Smooth muscle cell (in vitro differentiated cells): ENCODE measurements around the gene CDH8. TPM values are rescaled to one million over a fixed set of nuclear protein-coding genes. Genes with fewer than 3 reads are reported as not detected.

ENCODE experiments used
- DNase-seq: peaks from one replicate; lab custom pipeline; 2025; ENCODE audit not compliant: unreplicated experiment; lab: John Stamatoyannopoulos, UW
- H2AFZ ChIP-seq: fragments of 200-600 bp; sonication (generic); 2 replicates; pipeline ENCODE4 v1.6.0; 2016; ENCODE audit warnings: antibody characterized with exemption, low read depth, mild to moderate bottlenecking
- H3F3A ChIP-seq: fragments of 200-600 bp; sonication (generic); 2 replicates; pipeline ENCODE4 v1.6.0; 2017; ENCODE audit warnings: antibody characterized with exemption, low read depth
- H3K27ac ChIP-seq: fragments of 200-600 bp; sonication (generic); 2 replicates; pipeline ENCODE4 v1.5.1; 2016; ENCODE audit warnings: low read depth, mild to moderate bottlenecking
- H3K27me3 ChIP-seq: fragments of 200-600 bp; sonication (generic); 2 replicates; pipeline ENCODE4 v1.6.1; 2016; ENCODE audit warnings: low read depth, mild to moderate bottlenecking
- H3K36me3 ChIP-seq: fragments of 200-600 bp; sonication (generic); 2 replicates; pipeline ENCODE4 v1.5.1; 2016; ENCODE audit warnings: low read depth
- H3K4me1 ChIP-seq: fragments of 200-600 bp; sonication (generic); 2 replicates; pipeline ENCODE4 v1.5.1; 2016; ENCODE audit warnings: low read depth
- H3K4me2 ChIP-seq: fragments of 200-600 bp; sonication (generic); 2 replicates; pipeline ENCODE4 v1.6.0; 2016; ENCODE audit warnings: mild to moderate bottlenecking
- H3K4me3 ChIP-seq: fragments of 200-600 bp; sonication (generic); 2 replicates; pipeline ENCODE4 v1.5.1; 2016; ENCODE audit warnings: mild to moderate bottlenecking
- H3K79me2 ChIP-seq: fragments of 200-600 bp; sonication (generic); 2 replicates; pipeline ENCODE4 v1.6.0; 2016; ENCODE audit warnings: low read depth, mild to moderate bottlenecking
- H3K9ac ChIP-seq: fragments of 200-600 bp; sonication (generic); 2 replicates; pipeline ENCODE4 v1.6.0; 2016; ENCODE audit warnings: low read depth
- H3K9me3 ChIP-seq: fragments of 200-600 bp; sonication (generic); replicated peaks from 2 replicates; pipeline ENCODE4 v1.5.1; 2016; ENCODE audit warnings: low read depth
- H4K20me1 ChIP-seq: fragments of 200-600 bp; sonication (generic); 2 replicates; pipeline ENCODE4 v1.6.0; 2016; ENCODE audit warnings: low read depth
- CTCF ChIP-seq: fragments of 200-600 bp; sonication (generic); IDR thresholded peaks from 2 replicates; pipeline ENCODE4 v1.5.1; 2017; ENCODE audit warnings: borderline replicate concordance, mild to moderate bottlenecking, antibody characterized with exemption; ENCODE audit not compliant: insufficient read depth, poor library complexity, severe bottlenecking
- WGBS: methylation state at CpG from one replicate; pipeline ENCODE4 v1.1.7; 2016; ENCODE audit warnings: low lambda C conversion rate; 5-methylcytosine and 5-hydroxymethylcytosine counted together
- polyA plus RNA-seq: library from polyadenylated mRNA; unstranded; fragments of >200 nt; fragmentation: Nextera tagmentation; extraction: Ambion mirVana; gene quantifications from 2 replicates; pipeline ENCODE4 v1.2.1, GENCODE V29; 2016
- total RNA-seq: library from RNA; depleted of rRNA; stranded (reverse); fragments of >200 nt; gene quantifications from 2 replicates; pipeline ENCODE4 v1.2.3, GENCODE V29; 2014

CDH8 gene
- total and polyA plus RNA-seq, 2 experiments from 2014 or later = 1.8 to 5.5 TPM

- Histone ChIP-seq H3K36me3 (no peaks in the 10 kb centered on the region), H4K20me1 (no peaks in the 10 kb centered on the region), H3K9me3 (no peaks in the 10 kb centered on the region), H3K9ac (no peak overlapping the region), H3F3A (no peaks in the 10 kb centered on the region), H2AFZ (no peak overlapping the region), H3K4me1 (no peaks in the 10 kb centered on the region), H3K4me2 (no peak overlapping the region), H3K4me3 (no peak overlapping the region), H3K27me3 (no peaks in the 10 kb centered on the region), H3K79me2 (no peaks in the 10 kb centered on the region), H3K27ac (no peak overlapping the region)
- no peak for DNase-seq
- WGBS = 96% methylated on average over 2 of the region's 2 CpGs
- no peak for TF ChIP-seq CTCF
Observed at GRCh38 chr16:61763991-61764390, 272.2 kb downstream of the CDH8 start.

- H3K79me2 ChIP-seq = no peaks in the 10 kb centered on the region
- H3K4me3 ChIP-seq = no peak overlapping the region
- no peaks in the 10 kb centered on the region for H4K20me1 ChIP-seq
- no peaks in the 10 kb centered on the region for H3K36me3 ChIP-seq
- no peak for TF ChIP-seq CTCF
- no peak overlapping the region for H3K9ac ChIP-seq
- 79% methylated on average over 3 of the region's 3 CpGs for WGBS
- H2AFZ ChIP-seq = no peak overlapping the region
- no peaks in the 10 kb centered on the region for H3K4me1 ChIP-seq
- no peaks in the 10 kb centered on the region for H3F3A ChIP-seq
- H3K4me2 ChIP-seq = no peak overlapping the region
- DNase-seq = no peak
- H3K27ac ChIP-seq = no peak overlapping the region
- H3K9me3 ChIP-seq = no peaks in the 10 kb centered on the region
- no peaks in the 10 kb centered on the region for H3K27me3 ChIP-seq
Observed at GRCh38 chr16:61763013-61763412, 273.2 kb downstream of the CDH8 start.

GRCh38 chr16:61730997-61731396, 305.2 kb downstream of the CDH8 start:
- Histone ChIP-seq H3F3A (no peaks in the 10 kb centered on the region), H3K79me2 (no peaks in the 10 kb centered on the region), H3K36me3 (no peaks in the 10 kb centered on the region), H2AFZ (no peak overlapping the region), H3K9ac (no peak overlapping the region), H3K4me2 (no peak overlapping the region), H4K20me1 (no peaks in the 10 kb centered on the region), H3K9me3 (no peaks in the 10 kb centered on the region), H3K4me3 (no peak overlapping the region), H3K4me1 (no peaks in the 10 kb centered on the region), H3K27ac (no peak overlapping the region), H3K27me3 (no peaks in the 10 kb centered on the region)
- no peak for TF ChIP-seq CTCF
- DNase-seq = no peak
- WGBS = 86% methylated on average over 1 of the region's 1 CpG

GRCh38 chr16:61726701-61727100, 309.5 kb downstream of the CDH8 start:
- no peak for DNase-seq
- no peaks in the 10 kb centered on the region for H3F3A ChIP-seq
- no peak for TF ChIP-seq CTCF
- no peaks in the 10 kb centered on the region for H3K36me3 ChIP-seq
- no peaks in the 10 kb centered on the region for H3K4me1 ChIP-seq
- H3K4me2 ChIP-seq = no peak overlapping the region
- H3K27me3 ChIP-seq = no peaks in the 10 kb centered on the region
- WGBS = 89% methylated on average over 3 of the region's 3 CpGs
- H3K4me3 ChIP-seq = no peak overlapping the region
- no peak overlapping the region for H2AFZ ChIP-seq
- no peaks in the 10 kb centered on the region for H3K79me2 ChIP-seq
- H3K9ac ChIP-seq = no peak overlapping the region
- H3K9me3 ChIP-seq = no peaks in the 10 kb centered on the region
- no peaks in the 10 kb centered on the region for H4K20me1 ChIP-seq
- H3K27ac ChIP-seq = no peak overlapping the region
